Measurements from ENCODE around the gene PGPEP1. TPM values are rescaled to one million over a fixed set of nuclear protein-coding genes. Genes with fewer than 3 reads are reported as not detected.

The PGPEP1 gene
- total RNA-seq, 1 donor from 2014 or later = 23.2 TPM

GRCh38 chr19:18406749-18407148 is 66.4 kb downstream of the PGPEP1 start:
- TF ChIP-seq, protein P1, sequence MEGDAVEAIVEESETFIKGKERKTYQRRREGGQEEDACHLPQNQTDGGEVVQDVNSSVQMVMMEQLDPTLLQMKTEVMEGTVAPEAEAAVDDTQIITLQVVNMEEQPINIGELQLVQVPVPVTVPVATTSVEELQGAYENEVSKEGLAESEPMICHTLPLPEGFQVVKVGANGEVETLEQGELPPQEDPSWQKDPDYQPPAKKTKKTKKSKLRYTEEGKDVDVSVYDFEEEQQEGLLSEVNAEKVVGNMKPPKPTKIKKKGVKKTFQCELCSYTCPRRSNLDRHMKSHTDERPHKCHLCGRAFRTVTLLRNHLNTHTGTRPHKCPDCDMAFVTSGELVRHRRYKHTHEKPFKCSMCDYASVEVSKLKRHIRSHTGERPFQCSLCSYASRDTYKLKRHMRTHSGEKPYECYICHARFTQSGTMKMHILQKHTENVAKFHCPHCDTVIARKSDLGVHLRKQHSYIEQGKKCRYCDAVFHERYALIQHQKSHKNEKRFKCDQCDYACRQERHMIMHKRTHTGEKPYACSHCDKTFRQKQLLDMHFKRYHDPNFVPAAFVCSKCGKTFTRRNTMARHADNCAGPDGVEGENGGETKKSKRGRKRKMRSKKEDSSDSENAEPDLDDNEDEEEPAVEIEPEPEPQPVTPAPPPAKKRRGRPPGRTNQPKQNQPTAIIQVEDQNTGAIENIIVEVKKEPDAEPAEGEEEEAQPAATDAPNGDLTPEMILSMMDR (IDR thresholded peaks at IDR 0.05; ENCODE audit: unreplicated experiment) = no peak
- no peaks in the 10 kb centered on the region for H3K27me3 Mint-ChIP-seq (ENCODE audit: low read depth)

GRCh38 chr19:18408053-18408476 is 67.7 kb downstream of the PGPEP1 start:
- Mint-ChIP-seq H3K27me3 (ENCODE audit: low read depth) (no peaks in the 10 kb centered on the region), H3K27ac (no peak overlapping the region), H3K4me3 (no peak overlapping the region), H3K36me3 (no peaks in the 10 kb centered on the region), H3K9me3 (no peaks in the 10 kb centered on the region), H3K4me1 (peaks cover 7% of the 10 kb centered on the region)
- TF ChIP-seq, protein P1 (IDR thresholded peaks at IDR 0.05; ENCODE audit: unreplicated experiment) = no peak
- no peak for DNase-seq (ENCODE audit: low spot score in 2 of 2, unreplicated experiment in 2 of 2)

More at GRCh38 chr19:18406749-18407148, 66.4 kb downstream of the PGPEP1 start:
- Mint-ChIP-seq H3K36me3 (no peaks in the 10 kb centered on the region), H3K4me1 (peaks cover 18% of the 10 kb centered on the region), H3K9me3 (no peaks in the 10 kb centered on the region), H3K27ac (no peak overlapping the region), H3K4me3 (no peak overlapping the region)
- DNase-seq (ENCODE audit: low spot score in 2 of 2, unreplicated experiment in 2 of 2) = no peak

GRCh38 chr19:18412610-18413239 is 72.3 kb downstream of the PGPEP1 start:
- no peaks in the 10 kb centered on the region for H3K27me3 Mint-ChIP-seq (ENCODE audit: low read depth)
- DNase-seq (ENCODE audit: low spot score in 2 of 2, unreplicated experiment in 2 of 2) = no peak
- no peak overlapping the region for H3K4me3 Mint-ChIP-seq
- no peak overlapping the region for H3K27ac Mint-ChIP-seq
- H3K9me3 Mint-ChIP-seq = no peaks in the 10 kb centered on the region
- peaks cover 37% of the 10 kb centered on the region for H3K4me1 Mint-ChIP-seq
- H3K36me3 Mint-ChIP-seq = no peaks in the 10 kb centered on the region
- TF ChIP-seq, protein P1 (IDR thresholded peaks at IDR 0.05; ENCODE audit: unreplicated experiment) = no peak

- no peak for DNase-seq (ENCODE audit: low spot score in 2 of 2, unreplicated experiment in 2 of 2)
- peak overlapping the region; percentile 84 for H3K27ac Mint-ChIP-seq
- no peaks in the 10 kb centered on the region for H3K36me3 Mint-ChIP-seq
- peaks cover 49% of the 10 kb centered on the region for H3K4me1 Mint-ChIP-seq
- TF ChIP-seq, protein P1 (IDR thresholded peaks at IDR 0.05; ENCODE audit: unreplicated experiment) = no peak
- H3K27me3 Mint-ChIP-seq (ENCODE audit: low read depth) = no peaks in the 10 kb centered on the region
- H3K9me3 Mint-ChIP-seq = no peaks in the 10 kb centered on the region
- H3K4me3 Mint-ChIP-seq = peak overlapping the region; percentile 33
Observed at GRCh38 chr19:18414504-18415177, 74.2 kb downstream of the PGPEP1 start.

GRCh38 chr19:18415178-18415867 is 74.9 kb downstream of the PGPEP1 start:
- H3K27ac Mint-ChIP-seq = peak overlapping the region; percentile 98
- peak overlapping the region; percentile 52 for H3K4me3 Mint-ChIP-seq
- TF ChIP-seq, protein P1 (IDR thresholded peaks at IDR 0.05; ENCODE audit: unreplicated experiment) = no peak
- H3K4me1 Mint-ChIP-seq = peaks cover 50% of the 10 kb centered on the region
- no peaks in the 10 kb centered on the region for H3K36me3 Mint-ChIP-seq
- no peaks in the 10 kb centered on the region for H3K9me3 Mint-ChIP-seq
- DNase-seq (ENCODE audit: low spot score in 2 of 2, unreplicated experiment in 2 of 2) = no peak
- no peaks in the 10 kb centered on the region for H3K27me3 Mint-ChIP-seq (ENCODE audit: low read depth)
